Stomach smooth muscle (tissue), 2 donors: ENCODE data around the gene MSI2.

Experiments
- H3K27ac ChIP-seq: one replicate; pipeline ENCODE4 v1.7.0; 2013; ENCODE audit warnings: mild to moderate bottlenecking, low read length, inconsistent platforms
- H3K27me3 ChIP-seq, 2 donors: one replicate each; pipeline ENCODE4 v1.7.0; 2013; ENCODE audit warnings: low read length in 2 of 2; ENCODE audit not compliant: insufficient read depth in 2 of 2, control insufficient read depth in 1 of 2
- H3K36me3 ChIP-seq, 2 donors: one replicate each; pipeline ENCODE4 v1.7.0; 2013; ENCODE audit warnings: low read length in 2 of 2; ENCODE audit not compliant: control insufficient read depth in 2 of 2, insufficient read depth in 2 of 2
- H3K4me1 ChIP-seq: one replicate; pipeline ENCODE4 v1.7.0; 2013; ENCODE audit warnings: low read length; ENCODE audit not compliant: control insufficient read depth, insufficient read depth
- H3K4me3 ChIP-seq, 2 donors: one replicate each; pipeline ENCODE4 v1.7.0; 2013; ENCODE audit warnings: low read length in 2 of 2
- H3K9ac ChIP-seq, 2 donors: one replicate each; pipeline ENCODE4 v1.7.0; 2013; ENCODE audit warnings: low read length in 2 of 2, mild to moderate bottlenecking in 1 of 2
- H3K9me3 ChIP-seq, 2 donors: one replicate each; pipeline ENCODE4 v1.7.0; 2013; ENCODE audit warnings: low read length in 2 of 2; ENCODE audit not compliant: control insufficient read depth in 2 of 2
- donor health status: healthy.
- donor health status: Pancreatic carcinoma.

MSI2 gene

GRCh38 chr17:57440522-57441269 is 184.4 kb downstream of the MSI2 start:
- peak overlapping the region in 1 of 2 donors; percentile 5 for H3K9ac ChIP-seq
- H3K4me3 ChIP-seq = peak overlapping the region; percentile 3 to 13
- H3K27me3 ChIP-seq = no peaks in the 10 kb centered on the region
- H3K27ac ChIP-seq = no peak overlapping the region
- H3K36me3 ChIP-seq = no peaks in the 10 kb centered on the region
- H3K4me1 ChIP-seq = peaks cover 14% of the 10 kb centered on the region
- no peaks in the 10 kb centered on the region for H3K9me3 ChIP-seq

- Histone ChIP-seq H3K4me1 (peaks cover 14% of the 10 kb centered on the region), H3K9me3 (no peaks in the 10 kb centered on the region), H3K27me3 (no peaks in the 10 kb centered on the region), H3K9ac (no peak overlapping the region), H3K27ac (no peak overlapping the region), H3K36me3 (no peaks in the 10 kb centered on the region), H3K4me3 (peak overlapping the region in 1 of 2 donors; percentile 3)
These were observed 184.9 kb downstream of the MSI2 start for GRCh38 chr17:57441270-57441600.

GRCh38 chr17:57442401-57442823 is 186.1 kb downstream of the MSI2 start:
- no peaks in the 10 kb centered on the region for H3K36me3 ChIP-seq
- no peaks in the 10 kb centered on the region for H3K27me3 ChIP-seq
- H3K27ac ChIP-seq = no peak overlapping the region
- H3K9me3 ChIP-seq = no peaks in the 10 kb centered on the region
- peaks cover 14% of the 10 kb centered on the region for H3K4me1 ChIP-seq
- H3K4me3 ChIP-seq = no peak overlapping the region
- no peak overlapping the region for H3K9ac ChIP-seq

GRCh38 chr17:57442914-57443571 is 186.7 kb downstream of the MSI2 start:
- Histone ChIP-seq H3K9ac (no peak overlapping the region), H3K4me1 (peaks cover 14% of the 10 kb centered on the region), H3K9me3 (no peaks in the 10 kb centered on the region), H3K36me3 (no peaks in the 10 kb centered on the region), H3K27me3 (no peaks in the 10 kb centered on the region), H3K4me3 (no peak overlapping the region), H3K27ac (no peak overlapping the region)

- no peak overlapping the region for H3K9ac ChIP-seq
- peaks cover 14% of the 10 kb centered on the region for H3K4me1 ChIP-seq
- H3K27me3 ChIP-seq = no peaks in the 10 kb centered on the region
- H3K4me3 ChIP-seq = no peak overlapping the region
- H3K9me3 ChIP-seq = no peaks in the 10 kb centered on the region
- no peaks in the 10 kb centered on the region for H3K36me3 ChIP-seq
- H3K27ac ChIP-seq = no peak overlapping the region
These were observed 187.5 kb downstream of the MSI2 start for GRCh38 chr17:57443781-57444180.

- Histone ChIP-seq H3K4me3 (no peak overlapping the region), H3K27me3 (no peaks in the 10 kb centered on the region), H3K4me1 (peaks cover 13% of the 10 kb centered on the region), H3K9ac (no peak overlapping the region), H3K9me3 (no peaks in the 10 kb centered on the region), H3K36me3 (no peaks in the 10 kb centered on the region), H3K27ac (no peak overlapping the region)
These were observed 188.5 kb downstream of the MSI2 start for GRCh38 chr17:57444682-57445450.

GRCh38 chr17:57445772-57446472 is 189.6 kb downstream of the MSI2 start:
- H3K4me1 ChIP-seq = peaks cover 2% of the 10 kb centered on the region
- H3K27ac ChIP-seq = no peak overlapping the region
- H3K36me3 ChIP-seq = peaks cover 0 to under 1% of the 10 kb centered on the region in 2 donors
- no peaks in the 10 kb centered on the region for H3K27me3 ChIP-seq
- H3K9ac ChIP-seq = no peak overlapping the region
- H3K9me3 ChIP-seq = no peaks in the 10 kb centered on the region
- no peak overlapping the region for H3K4me3 ChIP-seq

GRCh38 chr17:57447357-57447989 is 191.2 kb downstream of the MSI2 start:
- no peak overlapping the region for H3K27ac ChIP-seq
- no peak overlapping the region for H3K9ac ChIP-seq
- no peaks in the 10 kb centered on the region for H3K27me3 ChIP-seq
- no peaks in the 10 kb centered on the region for H3K9me3 ChIP-seq
- H3K4me1 ChIP-seq = no peaks in the 10 kb centered on the region
- no peak overlapping the region for H3K4me3 ChIP-seq
- peaks cover 0 to 2% of the 10 kb centered on the region in 2 donors for H3K36me3 ChIP-seq

GRCh38 chr17:57447990-57448758 is 191.9 kb downstream of the MSI2 start:
- no peaks in the 10 kb centered on the region for H3K4me1 ChIP-seq
- H3K4me3 ChIP-seq = no peak overlapping the region
- no peak overlapping the region for H3K27ac ChIP-seq
- peaks cover 0 to 2% of the 10 kb centered on the region in 2 donors for H3K36me3 ChIP-seq
- no peak overlapping the region for H3K9ac ChIP-seq
- no peaks in the 10 kb centered on the region for H3K27me3 ChIP-seq
- H3K9me3 ChIP-seq = no peaks in the 10 kb centered on the region
